HG02852 (cell line): Measurements from ENCODE around the gene WDFY2.
A peak's percentile ranks its signal among the peaks of the same experiment; 100 is the strongest.
"Not testable (repeated sequence)": the region's sequence is repeated elsewhere in the genome, so short reads cannot be mapped to it uniquely, and the experiment has no call there.

ENCODE experiments used
- ATAC-seq: cut with Tn5 transposase; IDR thresholded peaks from one replicate; pipeline ENCODE4 v1.9.1; 2021; ENCODE audit warnings: mild to moderate bottlenecking, moderate library complexity; ENCODE audit not compliant: unreplicated experiment

WDFY2 gene

GRCh38 chr13:51562011-51562671, 22.1 kb upstream of the WDFY2 start:
- ATAC-seq: peak; percentile 88

GRCh38 chr13:51564252-51564651, 20.0 kb upstream of the WDFY2 start:
- ATAC-seq: no peak

- no peak for ATAC-seq
These were observed 19.6 kb upstream of the WDFY2 start for GRCh38 chr13:51564671-51565070.

- ATAC-seq: not testable (repeated sequence)
These were observed 15.3 kb upstream of the WDFY2 start for GRCh38 chr13:51569001-51569400.

- no peak for ATAC-seq
These were observed 7.5 kb upstream of the WDFY2 start for GRCh38 chr13:51576754-51577153.

GRCh38 chr13:51577690-51578089, 6.6 kb upstream of the WDFY2 start:
- ATAC-seq: no peak

GRCh38 chr13:51579676-51580075, 4.6 kb upstream of the WDFY2 start:
- ATAC-seq: no peak

- no peak for ATAC-seq
These were observed 3.0 kb upstream of the WDFY2 start for GRCh38 chr13:51581148-51581820.

- ATAC-seq: no peak
These were observed 790 bp upstream of the WDFY2 start for GRCh38 chr13:51583469-51583874.

GRCh38 chr13:51584731-51585672, 740 bp downstream of the WDFY2 start:
- peak; percentile 32 for ATAC-seq

- ATAC-seq: no peak
These were observed 1.4 kb downstream of the WDFY2 start for GRCh38 chr13:51585696-51586095.

GRCh38 chr13:51587372-51587771, 3.1 kb downstream of the WDFY2 start:
- ATAC-seq: no peak

- no peak for ATAC-seq
These were observed 4.2 kb downstream of the WDFY2 start for GRCh38 chr13:51588406-51588949.

- ATAC-seq: no peak
These were observed 5.5 kb downstream of the WDFY2 start for GRCh38 chr13:51589793-51590192.

GRCh38 chr13:51590231-51590970, 6.1 kb downstream of the WDFY2 start:
- ATAC-seq: no peak

GRCh38 chr13:51590971-51591627, 6.8 kb downstream of the WDFY2 start:
- no peak for ATAC-seq

GRCh38 chr13:51591938-51592337, 7.7 kb downstream of the WDFY2 start:
- not testable (repeated sequence) for ATAC-seq

- no peak for ATAC-seq
These were observed 10.2 kb downstream of the WDFY2 start for GRCh38 chr13:51594432-51594831.

- no peak for ATAC-seq
These were observed 11.2 kb downstream of the WDFY2 start for GRCh38 chr13:51595416-51595815.

- no peak for ATAC-seq
These were observed 12.3 kb downstream of the WDFY2 start for GRCh38 chr13:51596541-51596940.
